HuH-7.5 (cell line): ENCODE measurements around the gene MIPOL1.

Experiments used
- DNase-seq: peaks from one replicate; pipeline ENCODE4 v3.0.0; 2011; ENCODE audit warnings: low spot score

MIPOL1 gene

DNA sequence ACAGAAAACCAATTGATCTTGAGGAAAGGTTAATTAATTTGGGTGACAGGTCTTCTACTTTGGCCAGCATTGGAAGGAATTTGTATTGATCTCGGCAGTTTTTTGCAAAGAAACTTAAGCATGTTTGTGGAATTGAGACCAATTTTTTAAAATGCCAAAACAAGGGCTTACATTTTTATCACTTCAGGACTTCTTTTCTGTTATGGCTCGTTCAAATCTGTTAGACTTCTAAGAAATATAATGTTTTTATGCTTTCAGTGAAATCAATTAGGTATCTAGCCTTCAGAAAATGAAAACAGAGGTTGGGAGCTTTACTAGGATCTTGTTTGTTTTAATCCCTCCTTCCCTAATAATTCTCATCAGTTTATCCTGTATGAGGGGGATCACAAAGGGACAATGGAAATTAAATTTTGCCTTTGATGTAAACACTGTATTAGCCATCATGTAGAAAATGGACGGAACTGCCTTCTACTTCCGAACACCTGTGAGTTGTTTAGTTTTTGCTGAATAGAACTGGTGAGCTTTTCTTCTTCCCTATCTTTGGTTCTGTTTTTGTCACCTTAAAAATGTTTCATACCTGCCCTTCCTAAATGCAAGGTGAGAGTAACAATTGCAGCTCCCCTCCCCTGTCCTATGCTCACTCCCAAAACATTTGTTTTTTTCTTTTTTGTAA is 389.5 kb downstream of the MIPOL1 start:
- DNase-seq: no peak

DNA sequence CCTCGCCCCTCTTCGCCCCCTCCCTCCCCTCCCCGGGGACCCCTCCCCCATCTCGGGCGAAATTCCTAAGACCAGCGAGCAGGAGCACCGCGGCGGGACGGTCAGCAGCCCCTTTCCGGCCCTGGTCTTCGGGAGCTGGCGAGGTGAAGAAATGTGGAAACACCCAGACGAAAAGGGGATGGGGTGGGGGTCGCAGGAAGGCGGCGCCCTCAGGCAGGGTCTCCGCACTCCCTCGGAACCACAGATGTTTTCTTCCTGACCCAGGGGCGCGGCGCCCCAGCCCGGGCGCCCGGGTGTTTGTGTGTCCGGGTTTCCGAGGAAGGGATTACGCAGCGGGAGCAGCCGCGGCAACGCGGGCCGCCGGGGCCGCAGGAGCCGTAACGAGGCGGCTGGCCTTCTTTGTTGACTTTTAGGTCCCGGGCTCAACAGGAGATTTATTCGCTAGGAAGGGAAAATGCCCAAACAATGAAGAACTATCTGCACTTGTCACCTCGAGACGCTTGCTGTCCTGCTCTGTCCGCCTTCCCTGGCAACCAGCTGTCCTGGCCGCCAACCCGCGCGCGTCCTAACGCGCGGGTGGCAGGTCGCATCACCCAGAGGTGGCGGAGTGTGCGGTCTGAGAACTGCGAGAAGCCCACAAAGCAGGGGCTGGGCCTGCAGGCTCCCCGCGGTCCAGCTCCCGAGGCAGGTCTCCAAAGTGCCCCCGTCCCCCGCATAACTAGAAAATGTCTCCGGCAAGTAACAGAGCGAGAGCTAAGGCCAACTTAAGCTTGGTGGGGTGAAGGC is 390.3 kb downstream of the MIPOL1 start:
- DNase-seq: no peak

DNA sequence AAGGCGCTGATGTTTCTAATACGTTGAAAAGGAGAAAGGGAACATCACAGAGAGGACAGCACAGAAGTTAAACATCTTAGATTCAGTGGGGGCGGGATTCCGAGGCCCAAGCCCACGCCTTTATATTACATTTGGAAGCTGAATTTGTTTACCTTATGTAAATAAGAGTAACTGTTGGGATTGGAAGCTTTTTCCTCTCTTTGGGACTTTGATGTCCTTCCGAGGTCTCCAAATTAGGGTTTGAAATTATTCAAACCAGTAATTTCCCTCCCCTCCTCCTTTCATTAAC is 390.9 kb downstream of the MIPOL1 start:
- no peak for DNase-seq

DNA sequence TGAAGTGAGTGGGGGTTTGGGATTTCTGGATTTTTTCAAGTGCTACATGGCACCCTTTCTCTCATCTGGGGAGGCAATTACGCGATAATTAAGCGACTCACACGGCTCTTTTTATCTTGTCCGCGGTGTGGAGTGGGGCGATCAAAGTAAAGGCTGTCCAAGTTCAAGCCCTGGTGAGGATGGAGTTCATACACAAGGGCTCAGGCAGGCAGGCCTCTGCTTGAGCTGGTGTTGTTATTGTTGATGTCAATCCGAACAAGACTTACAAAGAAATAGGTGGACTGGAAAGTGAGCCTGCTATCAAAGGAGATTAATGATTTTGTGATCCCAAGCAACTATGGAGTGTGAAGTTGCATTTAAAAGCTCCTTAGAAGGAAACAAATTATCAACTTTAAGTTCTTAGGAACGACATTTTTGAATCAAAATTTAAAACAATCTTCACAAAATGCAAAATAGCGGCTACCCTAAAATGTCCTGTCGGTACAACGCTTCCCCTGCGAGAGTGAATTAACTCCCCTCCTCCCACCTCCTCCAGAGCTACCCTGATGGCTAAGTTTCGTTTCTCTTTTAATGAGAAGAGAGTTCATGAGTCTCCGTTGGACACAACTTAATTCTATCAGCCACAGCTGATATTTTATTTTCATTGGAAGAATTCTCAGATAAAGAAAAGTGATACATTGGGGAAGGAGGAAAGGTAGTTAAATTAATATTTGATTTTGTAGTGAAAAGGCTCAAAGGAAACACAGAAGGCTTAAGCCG is 391.4 kb downstream of the MIPOL1 start:
- no peak for DNase-seq

DNA sequence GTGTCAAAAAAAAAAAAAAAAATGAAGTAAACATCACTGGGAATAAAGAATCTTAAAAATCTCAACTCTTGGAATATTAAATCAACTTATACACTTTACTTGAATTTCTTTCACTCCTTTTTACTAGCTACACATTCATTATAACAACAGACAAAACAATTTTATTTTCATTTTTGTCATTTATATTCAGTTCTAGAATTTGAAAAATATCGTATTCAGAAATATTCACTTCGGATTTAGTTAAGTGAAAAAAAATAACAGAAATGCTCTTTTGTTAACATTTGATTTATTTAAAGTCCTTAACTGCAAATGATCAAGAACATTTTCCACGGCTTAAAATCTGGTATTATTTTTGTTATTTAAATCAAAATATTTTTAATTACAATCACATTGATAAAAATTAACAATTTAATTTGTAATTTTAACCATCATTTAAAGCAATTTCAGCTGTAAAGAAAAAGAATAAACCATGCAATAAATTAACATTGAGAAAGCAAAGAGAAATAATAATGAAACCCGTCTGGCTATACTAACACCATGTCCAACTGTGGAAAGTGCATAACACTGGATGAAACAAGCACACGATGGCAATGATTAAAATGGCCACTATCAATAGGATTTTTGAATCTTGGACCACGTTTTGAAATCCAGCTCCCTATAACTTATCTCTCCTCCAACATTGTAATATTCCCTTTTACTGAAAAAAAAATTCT is 392.1 kb downstream of the MIPOL1 start:
- no peak for DNase-seq

DNA sequence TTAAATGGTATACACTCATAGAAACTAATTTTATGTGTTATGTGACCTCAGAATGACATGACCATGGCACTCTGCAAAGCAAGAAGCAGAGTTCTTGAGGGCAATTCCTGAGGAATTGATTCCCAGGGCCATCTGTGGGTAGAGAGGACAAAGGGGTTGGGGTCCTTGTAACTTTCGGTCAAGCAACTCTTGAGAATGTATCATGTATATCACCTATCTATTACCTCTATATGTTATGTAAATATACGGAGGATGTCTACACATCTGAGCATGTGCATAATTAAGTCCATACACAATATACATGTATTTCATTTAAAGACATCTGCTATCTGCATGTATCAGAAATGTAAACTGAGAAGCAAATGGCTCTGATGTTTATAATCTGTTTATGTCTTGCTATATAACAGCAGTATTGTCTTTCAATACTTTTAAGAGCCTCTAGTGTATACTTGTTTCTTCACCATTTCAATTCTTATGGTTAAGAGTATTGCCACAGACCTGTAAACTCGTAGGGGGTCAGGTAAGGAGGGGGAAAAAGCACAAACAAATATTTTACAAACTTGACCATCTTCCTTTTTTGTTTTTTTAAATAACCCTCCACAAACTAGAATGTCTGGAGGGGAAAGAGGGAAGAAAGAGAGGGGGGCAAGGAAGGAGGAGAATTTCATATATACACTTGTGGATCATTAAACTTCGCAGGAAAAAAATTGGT is 392.8 kb downstream of the MIPOL1 start:
- DNase-seq: no peak

DNA sequence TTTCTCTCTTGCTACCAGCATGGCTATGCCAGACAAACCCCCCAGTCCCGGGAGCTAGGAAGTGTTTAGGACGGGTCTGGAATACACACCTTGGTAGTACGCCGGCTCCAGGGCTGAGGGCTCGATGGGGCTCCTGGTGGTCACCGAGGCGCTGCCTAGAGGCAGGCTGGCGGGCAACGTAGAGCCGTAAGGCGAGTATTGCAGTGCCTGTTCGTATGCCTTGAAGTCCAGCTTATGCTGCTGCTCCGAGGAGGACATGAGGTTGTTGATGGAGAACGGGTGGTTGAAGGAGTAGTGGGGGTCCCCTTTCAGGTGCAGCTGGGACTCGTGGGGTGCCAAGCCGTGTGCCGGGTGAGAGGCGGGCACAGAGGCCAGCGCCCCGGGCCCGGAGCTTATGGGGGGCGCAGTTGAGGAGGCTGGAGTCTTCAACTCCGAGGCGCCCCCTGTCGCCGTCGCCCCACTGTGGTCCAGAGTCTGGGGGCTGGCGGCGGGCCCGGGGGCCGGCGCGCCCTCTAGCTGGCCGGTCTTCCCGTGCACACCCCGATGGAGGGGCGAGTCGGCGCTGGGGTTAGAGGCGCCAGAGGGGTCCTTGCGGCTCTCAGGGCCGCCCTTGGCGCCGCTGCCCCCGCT is 393.7 kb downstream of the MIPOL1 start:
- no peak for DNase-seq

DNA sequence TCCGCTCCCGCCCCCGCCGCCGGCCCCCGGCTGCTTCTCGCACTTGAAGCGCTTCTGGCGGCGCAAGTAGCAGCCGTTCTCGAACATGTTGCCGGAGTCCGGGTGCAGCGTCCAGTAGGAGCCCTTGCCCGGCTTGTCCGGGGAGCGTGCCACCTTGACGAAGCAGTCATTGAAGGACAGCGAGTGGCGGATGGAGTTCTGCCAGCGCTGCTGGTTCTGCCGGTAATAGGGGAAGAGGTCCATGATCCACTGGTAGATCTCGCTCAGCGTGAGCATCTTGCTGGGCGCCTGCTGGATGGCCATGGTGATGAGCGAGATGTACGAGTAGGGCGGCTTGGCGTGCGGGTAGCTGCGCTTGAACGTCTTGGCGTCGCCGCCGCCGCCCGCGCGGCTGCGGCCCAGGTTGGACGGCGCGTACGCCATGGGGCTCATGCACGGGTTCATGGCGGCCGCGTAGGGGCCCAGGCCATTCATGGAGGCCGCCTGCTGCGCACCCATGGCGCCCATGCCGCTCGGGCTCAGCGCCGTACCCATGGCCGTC is 394.3 kb downstream of the MIPOL1 start:
- DNase-seq: no peak

DNA sequence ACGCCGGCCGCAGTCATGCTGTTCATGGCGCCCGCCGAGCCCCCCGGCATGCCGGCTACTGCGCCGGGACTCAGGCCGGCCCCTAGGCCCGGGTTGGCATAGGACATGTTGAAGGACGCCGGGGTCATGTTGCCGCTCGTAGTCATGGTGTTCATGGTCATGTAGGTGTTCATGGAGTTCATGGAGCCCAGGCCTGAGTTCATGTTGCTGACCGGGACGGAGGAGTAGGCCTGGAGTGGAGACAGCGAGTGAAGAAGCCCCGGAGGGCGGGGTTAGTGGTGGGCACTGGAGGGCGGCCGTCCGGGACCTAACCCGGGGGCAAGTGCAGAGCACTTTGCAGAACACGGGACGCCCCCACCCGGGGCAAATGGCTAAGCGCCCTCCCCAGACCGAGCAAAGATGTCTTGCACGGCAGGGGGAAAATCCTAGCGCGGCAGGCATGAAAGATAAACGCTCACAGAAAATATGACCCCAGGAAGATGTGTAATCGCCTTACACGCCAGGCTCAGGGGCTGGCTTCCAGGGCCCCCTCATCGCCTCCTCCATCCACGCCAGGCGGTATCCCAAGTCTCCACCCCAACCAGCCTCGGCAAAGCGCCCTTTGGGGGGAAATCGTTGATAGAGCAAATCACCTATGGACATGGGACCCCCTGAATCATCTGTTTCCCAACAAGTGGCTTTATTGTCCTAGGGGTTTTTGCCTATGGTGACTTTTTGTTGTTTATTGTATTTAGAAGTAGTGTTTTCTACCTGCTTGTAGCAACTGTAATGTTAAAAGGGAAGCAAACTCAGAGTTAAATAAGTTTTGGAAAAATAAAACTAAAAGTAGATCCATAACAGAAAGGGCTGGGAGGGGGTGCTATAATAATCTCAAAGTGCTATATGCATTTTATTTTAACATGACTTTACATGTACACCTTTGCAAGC is 395.0 kb downstream of the MIPOL1 start:
- DNase-seq: no peak

DNA sequence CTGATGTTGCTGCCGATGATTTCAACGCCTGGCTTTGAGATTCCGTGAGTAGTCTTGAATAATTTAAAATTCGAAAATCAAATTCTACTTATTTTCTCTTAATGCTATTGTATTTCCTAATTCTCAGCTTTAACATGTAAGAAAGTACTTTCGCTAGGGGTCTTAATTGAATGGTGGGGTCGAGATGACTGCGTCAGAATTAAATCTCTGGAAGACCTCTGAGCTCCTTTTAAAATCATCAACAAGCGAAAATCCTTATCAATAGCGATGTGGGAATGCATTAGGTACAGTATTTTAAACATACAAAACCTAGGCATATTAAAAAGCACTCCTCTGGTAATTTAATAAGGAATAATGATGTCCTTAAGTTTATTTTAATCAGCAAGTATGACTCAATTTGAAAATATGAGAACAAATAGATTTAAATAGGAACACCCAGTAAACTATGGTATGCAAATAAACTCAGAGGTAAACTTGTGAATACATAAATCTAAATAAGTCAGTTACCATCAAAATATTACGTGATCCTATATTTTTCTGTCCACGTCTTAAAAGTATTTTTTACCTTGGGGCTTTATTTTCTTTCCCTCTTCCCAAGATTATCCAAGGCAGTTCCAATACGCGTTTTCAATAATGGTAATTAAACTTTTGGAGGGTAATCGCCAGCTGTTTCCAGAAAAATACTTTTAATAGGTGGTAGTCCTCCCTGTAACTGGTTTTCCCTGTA is 395.9 kb downstream of the MIPOL1 start:
- DNase-seq: no peak

DNA sequence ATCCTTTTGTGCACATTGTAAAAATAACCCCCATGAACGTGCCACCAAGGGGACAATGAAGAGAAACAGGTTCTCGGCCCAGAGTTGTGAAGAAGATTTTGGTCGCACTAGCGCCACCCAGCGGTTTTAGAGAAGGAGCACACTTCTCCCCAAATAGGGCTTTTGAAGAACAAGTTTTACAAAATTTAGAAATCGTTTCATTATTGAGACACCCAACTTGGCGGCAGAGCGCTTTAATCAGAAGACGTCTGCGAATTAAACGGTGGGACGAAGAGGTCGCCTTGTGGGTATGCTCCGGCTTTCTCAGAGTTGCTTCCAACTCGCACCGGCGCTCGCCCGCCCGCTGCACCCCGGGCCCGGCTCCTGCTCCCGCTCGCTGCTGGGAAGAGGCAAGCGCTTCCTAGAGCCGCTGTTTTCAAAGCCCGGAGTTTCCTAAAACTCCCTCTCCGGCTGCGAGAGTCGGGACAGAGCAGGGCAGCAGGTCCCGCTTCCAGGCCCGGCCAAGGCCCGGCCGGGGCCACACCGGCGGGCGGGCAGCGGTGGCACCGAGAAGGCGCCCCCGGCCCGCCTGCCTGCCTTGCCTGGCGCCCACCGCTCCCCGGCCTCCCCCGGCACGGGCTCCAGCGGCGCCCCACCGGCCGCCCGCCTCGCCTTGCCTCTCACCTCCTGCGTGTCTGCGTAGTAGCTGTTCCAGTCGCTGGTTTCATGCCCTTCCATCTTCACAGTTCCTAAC is 396.7 kb downstream of the MIPOL1 start:
- peak; percentile 75 for DNase-seq

DNA sequence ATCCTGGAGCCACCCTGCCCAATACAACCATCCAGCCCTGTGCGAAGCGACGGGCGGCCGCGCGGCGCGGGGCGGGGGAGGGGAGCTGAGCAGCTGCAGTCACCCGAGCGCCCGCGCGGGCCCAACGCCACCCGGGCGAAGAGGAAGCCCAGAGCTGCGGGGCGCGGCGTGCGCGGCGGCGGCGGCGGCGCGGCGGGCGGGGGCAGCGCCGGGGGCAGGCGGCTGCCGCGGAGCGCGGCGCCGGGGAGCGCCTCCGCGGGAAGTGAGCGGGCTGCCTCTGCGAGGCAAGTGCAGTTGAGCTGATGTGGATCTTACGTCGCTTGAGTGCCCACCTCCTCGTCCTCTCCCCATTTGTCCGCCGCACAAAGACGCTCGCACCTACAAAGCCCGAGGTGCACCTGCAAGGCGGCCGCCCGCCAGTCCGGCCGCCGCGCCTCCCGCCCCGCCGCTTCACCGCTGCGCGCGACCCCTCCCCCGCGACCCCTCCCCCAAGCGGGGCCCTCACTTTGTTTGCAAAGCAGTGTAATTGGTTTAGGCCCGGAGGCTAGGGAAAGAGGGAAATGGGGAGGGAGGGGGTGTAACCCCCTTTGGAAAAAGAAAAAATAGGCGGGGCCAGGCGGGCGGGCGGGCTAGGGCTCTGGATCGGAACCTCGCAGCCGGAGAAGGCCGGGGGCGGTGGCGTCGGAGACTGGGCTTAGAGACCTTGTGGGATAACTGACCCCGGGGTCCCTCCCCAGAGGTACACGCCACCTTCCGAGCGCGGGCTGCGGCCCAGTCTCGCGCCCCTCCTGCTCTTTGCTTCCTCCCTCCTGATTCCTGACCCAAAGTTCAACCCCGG is 397.5 kb downstream of the MIPOL1 start, which contains the start of the genes FOXA1 and TTC6:
FOXA1 (minus strand) TSS at position 279 of the 838 bp plus-strand sequence; CDS start at position 2, 277 bp downstream.
TTC6 (plus strand) TSS at position 659 of the 838 bp plus-strand sequence. CDS start 26,436 bp downstream, outside the sequence.
- DNase-seq: peak; percentile 82

DNA sequence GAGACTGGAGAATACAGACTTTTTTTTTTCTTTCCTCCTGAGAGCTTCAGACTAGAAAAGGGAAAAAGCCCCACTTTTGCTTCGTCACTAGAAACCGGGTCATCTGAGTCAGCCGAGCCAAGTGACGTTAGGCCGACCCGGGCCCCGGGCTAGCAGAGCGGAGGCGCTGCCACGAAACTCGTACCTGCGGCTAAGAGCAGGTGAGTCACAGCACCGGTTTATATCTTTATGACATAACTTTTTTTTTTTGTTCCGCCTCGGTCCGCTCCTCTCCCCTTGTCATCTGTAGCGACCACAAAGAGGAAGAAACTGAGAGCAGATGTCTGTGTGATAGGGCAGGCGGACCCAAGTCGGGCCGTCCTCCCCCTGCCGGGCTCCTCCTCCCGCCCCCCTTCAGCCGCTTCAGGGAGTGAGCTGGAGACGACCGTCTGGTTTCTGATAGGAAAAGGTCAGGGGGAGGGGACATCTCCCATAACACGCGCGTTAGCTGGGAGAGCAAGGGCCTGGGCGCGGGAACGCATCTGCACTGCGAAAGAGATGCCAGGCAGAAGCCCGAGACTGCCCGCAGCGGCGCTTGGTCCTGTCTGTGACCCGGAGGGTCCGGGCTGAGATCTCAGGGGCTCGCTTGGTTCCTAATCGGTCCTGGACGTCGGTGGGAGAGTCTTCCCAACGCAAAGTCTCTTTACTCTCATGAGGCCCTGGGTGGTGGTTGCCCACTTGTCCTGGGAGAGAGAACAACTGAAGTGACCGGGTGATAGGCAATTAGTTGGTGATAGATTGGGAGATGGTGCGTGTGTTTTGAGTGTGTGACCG is 398.3 kb downstream of the MIPOL1 start:
- peak; percentile 97 for DNase-seq

DNA sequence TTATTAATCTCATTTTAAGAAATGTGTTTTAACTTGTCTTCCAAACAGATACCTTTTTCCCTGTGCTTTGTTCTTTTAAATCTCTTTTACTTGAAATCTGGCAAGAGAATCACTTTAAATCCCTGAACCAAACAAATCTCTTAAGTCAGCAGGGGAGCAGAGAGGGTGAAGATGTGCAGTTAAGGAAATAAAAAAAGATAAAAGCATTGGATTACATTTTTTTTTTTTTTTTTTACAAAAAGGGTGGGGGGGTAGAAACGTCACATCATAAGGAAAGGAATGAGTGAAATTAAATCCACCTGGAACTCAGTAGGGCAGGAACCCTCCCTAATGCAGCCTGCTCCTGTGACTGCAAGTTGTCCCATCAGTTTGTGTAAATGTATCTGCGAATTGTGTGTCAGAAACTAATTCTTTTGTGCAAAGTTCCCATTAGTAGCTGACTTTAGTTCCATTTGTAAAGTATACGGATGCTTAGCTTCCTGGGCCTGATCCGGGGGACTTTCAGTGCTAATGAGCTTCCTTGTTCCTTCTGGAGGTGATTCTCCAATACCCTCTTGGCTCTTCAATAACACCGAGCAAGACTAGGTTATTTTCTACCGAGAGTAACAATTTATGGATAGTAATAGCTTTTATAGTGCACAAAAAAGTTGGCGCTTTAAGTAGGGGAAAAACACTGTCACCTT is 399.2 kb downstream of the MIPOL1 start:
- DNase-seq: no peak

DNA sequence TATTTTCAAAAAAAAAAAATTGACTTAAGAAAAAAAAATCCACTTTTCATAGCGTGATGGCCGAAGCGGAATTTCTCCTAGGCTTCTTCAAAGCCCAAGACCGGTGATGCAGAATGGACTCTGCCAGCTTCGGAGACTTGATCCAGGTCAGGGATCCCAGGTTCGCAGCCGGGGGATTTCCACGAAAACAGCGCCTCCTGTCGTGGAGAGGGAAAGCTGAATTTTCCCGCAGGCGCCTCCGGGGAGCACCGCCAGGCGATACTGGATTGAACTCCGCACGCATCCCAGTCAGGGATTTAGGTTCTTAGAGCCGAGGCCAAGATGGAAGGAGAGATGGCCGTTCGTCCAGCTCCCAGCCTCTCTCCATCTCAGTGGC is 399.8 kb downstream of the MIPOL1 start:
- DNase-seq: no peak
